ENCODE data around the gene PRKCB.

DNA sequence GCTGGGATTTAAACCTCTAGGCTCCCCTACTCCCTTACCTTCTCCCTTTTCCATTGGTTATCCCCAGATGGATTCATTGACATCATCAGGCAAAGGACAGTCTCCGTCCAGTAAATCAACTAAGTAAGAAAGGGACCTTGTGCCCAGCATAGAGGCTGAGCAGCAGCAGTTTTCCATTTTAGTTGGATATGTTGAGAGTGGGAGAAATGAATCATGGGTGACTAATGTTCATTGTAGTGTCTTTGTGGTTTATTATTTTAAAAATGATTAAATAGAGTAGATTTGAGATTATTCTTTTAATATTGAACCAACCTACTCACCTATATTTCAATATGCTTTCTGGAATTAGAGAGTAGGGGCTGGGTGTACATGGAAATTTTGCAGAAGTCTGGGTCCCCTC, 321.0 kb downstream of the PRKCB start:
- TF ChIP-seq EZH2 (IDR thresholded peaks at IDR 0.05; ENCODE audit: low read length, missing control alignments), result no peak
- TF ChIP-seq, protein P1, sequence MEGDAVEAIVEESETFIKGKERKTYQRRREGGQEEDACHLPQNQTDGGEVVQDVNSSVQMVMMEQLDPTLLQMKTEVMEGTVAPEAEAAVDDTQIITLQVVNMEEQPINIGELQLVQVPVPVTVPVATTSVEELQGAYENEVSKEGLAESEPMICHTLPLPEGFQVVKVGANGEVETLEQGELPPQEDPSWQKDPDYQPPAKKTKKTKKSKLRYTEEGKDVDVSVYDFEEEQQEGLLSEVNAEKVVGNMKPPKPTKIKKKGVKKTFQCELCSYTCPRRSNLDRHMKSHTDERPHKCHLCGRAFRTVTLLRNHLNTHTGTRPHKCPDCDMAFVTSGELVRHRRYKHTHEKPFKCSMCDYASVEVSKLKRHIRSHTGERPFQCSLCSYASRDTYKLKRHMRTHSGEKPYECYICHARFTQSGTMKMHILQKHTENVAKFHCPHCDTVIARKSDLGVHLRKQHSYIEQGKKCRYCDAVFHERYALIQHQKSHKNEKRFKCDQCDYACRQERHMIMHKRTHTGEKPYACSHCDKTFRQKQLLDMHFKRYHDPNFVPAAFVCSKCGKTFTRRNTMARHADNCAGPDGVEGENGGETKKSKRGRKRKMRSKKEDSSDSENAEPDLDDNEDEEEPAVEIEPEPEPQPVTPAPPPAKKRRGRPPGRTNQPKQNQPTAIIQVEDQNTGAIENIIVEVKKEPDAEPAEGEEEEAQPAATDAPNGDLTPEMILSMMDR (conservative IDR thresholded peaks at IDR 0.05 in 1 of 2, IDR thresholded peaks at IDR 0.05 in 1 of 2; ENCODE audit: low read depth in 1 of 2, low read length in 2 of 2), result no peak
